HG03159 (cell line): ENCODE results near the gene PPP6R3.
"Not testable (repeated sequence)": the region's sequence is repeated elsewhere in the genome, so short reads cannot be mapped to it uniquely, and the experiment has no call there.

Source experiments
- ATAC-seq: cut with Tn5 transposase; IDR thresholded peaks from one replicate; pipeline ENCODE4 v1.9.1; 2021; ENCODE audit warnings: mild to moderate bottlenecking, moderate library complexity; ENCODE audit not compliant: unreplicated experiment

PPP6R3 gene

GRCh38 chr11:68591719-68592118 lies 131.2 kb downstream of the PPP6R3 start:
- no peak for ATAC-seq

GRCh38 chr11:68593441-68593840 lies 132.9 kb downstream of the PPP6R3 start:
- no peak for ATAC-seq

GRCh38 chr11:68594123-68594522 lies 133.6 kb downstream of the PPP6R3 start:
- no peak for ATAC-seq

- no peak for ATAC-seq
Observed at GRCh38 chr11:68596231-68596630, 135.7 kb downstream of the PPP6R3 start.

GRCh38 chr11:68598816-68599653 lies 138.5 kb downstream of the PPP6R3 start:
- no peak for ATAC-seq

GRCh38 chr11:68601147-68601546 lies 140.6 kb downstream of the PPP6R3 start:
- ATAC-seq: no peak

GRCh38 chr11:68609761-68610160 lies 149.2 kb downstream of the PPP6R3 start:
- no peak for ATAC-seq

- no peak for ATAC-seq
Observed at GRCh38 chr11:68610452-68611116, 150.0 kb downstream of the PPP6R3 start.

GRCh38 chr11:68615657-68616056 lies 155.1 kb downstream of the PPP6R3 start:
- ATAC-seq: no peak

- no peak for ATAC-seq
Observed at GRCh38 chr11:68617925-68618809, 157.6 kb downstream of the PPP6R3 start.

GRCh38 chr11:68621826-68622225 lies 161.3 kb downstream of the PPP6R3 start:
- ATAC-seq: no peak

GRCh38 chr11:68623706-68624105 lies 163.2 kb downstream of the PPP6R3 start:
- ATAC-seq: not testable (repeated sequence)

- not testable (repeated sequence) for ATAC-seq
Observed at GRCh38 chr11:68625069-68625468, 164.5 kb downstream of the PPP6R3 start.

GRCh38 chr11:68626236-68626635 lies 165.7 kb downstream of the PPP6R3 start:
- ATAC-seq: not testable (repeated sequence)

GRCh38 chr11:68628837-68629236 lies 168.3 kb downstream of the PPP6R3 start:
- ATAC-seq: not testable (repeated sequence)

GRCh38 chr11:68632375-68632774 lies 171.8 kb downstream of the PPP6R3 start:
- not testable (repeated sequence) for ATAC-seq

- ATAC-seq: no peak
Observed at GRCh38 chr11:68632802-68633201, 172.2 kb downstream of the PPP6R3 start.

GRCh38 chr11:68634606-68635005 lies 174.1 kb downstream of the PPP6R3 start:
- ATAC-seq: not testable (repeated sequence)

- ATAC-seq: not testable (repeated sequence)
Observed at GRCh38 chr11:68635172-68635571, 174.6 kb downstream of the PPP6R3 start.

- not testable (repeated sequence) for ATAC-seq
Observed at GRCh38 chr11:68635883-68636282, 175.3 kb downstream of the PPP6R3 start.

GRCh38 chr11:68639322-68639721 lies 178.8 kb downstream of the PPP6R3 start:
- ATAC-seq: not testable (repeated sequence)
